ENCODE data around the gene SLAMF1. TPM values are rescaled to one million over a fixed set of nuclear protein-coding genes. Genes with fewer than 3 reads are reported as not detected.

Gene SLAMF1
- total and polyA plus RNA-seq, 2 donors from 2014 or later = 0.13 to 3.3 TPM

GRCh38 chr1:160657250-160657781 is 10.5 kb upstream of the SLAMF1 start:
- Histone ChIP-seq H3K27ac (ENCODE audit: low read depth in 2 of 2, low read length in 2 of 2) (no peak overlapping the region), H3K27me3 (ENCODE audit: control insufficient read depth, insufficient read depth, low read length) (no peaks in the 10 kb centered on the region), H3K9me3 (ENCODE audit: control insufficient read depth in 2 of 3, insufficient read depth in 1 of 3, low read length in 3 of 3) (peaks cover 0 to 4% (median 0%) of the 10 kb centered on the region in 3 donors), H3K4me1 (ENCODE audit: control insufficient read depth in 2 of 3, insufficient read depth in 2 of 3, low read depth in 1 of 3, low read length in 3 of 3) (no peaks in the 10 kb centered on the region), H3K36me3 (ENCODE audit: control insufficient read depth in 2 of 3, insufficient read depth in 3 of 3, low read length in 3 of 3) (no peaks in the 10 kb centered on the region), H3K4me3 (ENCODE audit: low read length in 3 of 3) (no peak overlapping the region), H3K9ac (ENCODE audit: low read length in 3 of 3) (no peak overlapping the region)
- DNase-seq = no peak
- intact Hi-C loops (cut with DNase I) = no loop called here
- peak; percentile 19 for FAIRE-seq
- no peak for TF ChIP-seq CTCF (IDR thresholded peaks at IDR 0.05; ENCODE audit: borderline replicate concordance, extremely low read depth, insufficient read depth)

DNA sequence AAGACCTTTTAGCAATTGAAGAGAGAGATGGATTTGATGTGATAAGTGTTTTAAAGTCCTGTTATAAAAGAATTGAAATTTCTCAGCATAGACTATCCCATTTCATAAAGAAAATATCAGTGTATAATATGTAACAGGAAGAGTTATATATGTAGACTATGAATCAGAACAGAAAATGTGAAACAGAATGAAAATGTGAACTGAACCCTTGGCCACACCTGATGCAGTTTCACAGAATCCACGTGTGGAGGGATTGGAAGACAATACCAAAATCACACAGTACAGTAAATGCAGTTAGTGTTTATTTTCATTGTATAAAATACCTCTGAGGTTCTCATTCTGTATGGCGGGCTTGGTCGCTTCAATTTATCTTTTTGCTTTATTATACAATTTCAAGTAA is 9.9 kb upstream of the SLAMF1 start:
- Histone ChIP-seq H3K9ac (ENCODE audit: low read length in 3 of 3) (no peak overlapping the region), H3K4me1 (ENCODE audit: control insufficient read depth in 2 of 3, insufficient read depth in 2 of 3, low read depth in 1 of 3, low read length in 3 of 3) (no peaks in the 10 kb centered on the region), H3K9me3 (ENCODE audit: control insufficient read depth in 2 of 3, insufficient read depth in 1 of 3, low read length in 3 of 3) (peaks cover 0 to 4% (median 0%) of the 10 kb centered on the region in 3 donors), H3K27me3 (ENCODE audit: control insufficient read depth, insufficient read depth, low read length) (no peaks in the 10 kb centered on the region), H3K4me3 (ENCODE audit: low read length in 3 of 3) (no peak overlapping the region), H3K27ac (ENCODE audit: low read depth in 2 of 2, low read length in 2 of 2) (no peak overlapping the region), H3K36me3 (ENCODE audit: control insufficient read depth in 2 of 3, insufficient read depth in 3 of 3, low read length in 3 of 3) (no peaks in the 10 kb centered on the region)
- intact Hi-C loops (cut with DNase I) = no loop called here
- no peak for FAIRE-seq
- no peak for DNase-seq
- TF ChIP-seq CTCF (IDR thresholded peaks at IDR 0.05; ENCODE audit: borderline replicate concordance, extremely low read depth, insufficient read depth) = no peak

DNA sequence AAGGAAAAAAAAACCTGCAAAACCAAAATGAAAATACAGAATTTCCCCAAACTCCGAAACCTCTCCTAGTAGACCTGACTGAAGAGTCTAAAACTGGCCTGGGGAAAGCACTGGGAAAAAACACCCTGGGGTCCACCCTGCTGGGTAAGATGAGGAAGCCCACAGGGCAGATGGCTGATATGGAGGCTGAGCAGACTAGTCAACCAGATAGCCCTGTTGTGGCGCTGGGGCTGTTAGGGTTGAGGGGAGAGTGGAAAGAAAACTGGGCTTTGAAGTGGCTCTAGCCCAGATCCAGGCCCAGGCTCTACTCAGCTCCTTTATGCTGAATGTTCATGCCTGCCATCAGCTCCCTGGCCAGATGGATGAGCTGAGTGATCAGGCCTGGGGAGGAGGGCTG is 6.8 kb upstream of the SLAMF1 start:
- TF ChIP-seq CTCF (IDR thresholded peaks at IDR 0.05; ENCODE audit: borderline replicate concordance, extremely low read depth, insufficient read depth) = no peak
- Histone ChIP-seq H3K27me3 (ENCODE audit: control insufficient read depth, insufficient read depth, low read length) (no peaks in the 10 kb centered on the region), H3K9me3 (ENCODE audit: control insufficient read depth in 2 of 3, insufficient read depth in 1 of 3, low read length in 3 of 3) (no peaks in the 10 kb centered on the region), H3K36me3 (ENCODE audit: control insufficient read depth in 2 of 3, insufficient read depth in 3 of 3, low read length in 3 of 3) (no peaks in the 10 kb centered on the region), H3K9ac (ENCODE audit: low read length in 3 of 3) (no peak overlapping the region), H3K4me1 (ENCODE audit: control insufficient read depth in 2 of 3, insufficient read depth in 2 of 3, low read depth in 1 of 3, low read length in 3 of 3) (no peaks in the 10 kb centered on the region), H3K27ac (ENCODE audit: low read depth in 2 of 2, low read length in 2 of 2) (no peak overlapping the region), H3K4me3 (ENCODE audit: low read length in 3 of 3) (no peak overlapping the region)
- DNase-seq = no peak
- FAIRE-seq = no peak
- intact Hi-C loops (cut with DNase I) = no loop called here
